ENCODE results near the gene ATP11B.

The ATP11B gene

DNA sequence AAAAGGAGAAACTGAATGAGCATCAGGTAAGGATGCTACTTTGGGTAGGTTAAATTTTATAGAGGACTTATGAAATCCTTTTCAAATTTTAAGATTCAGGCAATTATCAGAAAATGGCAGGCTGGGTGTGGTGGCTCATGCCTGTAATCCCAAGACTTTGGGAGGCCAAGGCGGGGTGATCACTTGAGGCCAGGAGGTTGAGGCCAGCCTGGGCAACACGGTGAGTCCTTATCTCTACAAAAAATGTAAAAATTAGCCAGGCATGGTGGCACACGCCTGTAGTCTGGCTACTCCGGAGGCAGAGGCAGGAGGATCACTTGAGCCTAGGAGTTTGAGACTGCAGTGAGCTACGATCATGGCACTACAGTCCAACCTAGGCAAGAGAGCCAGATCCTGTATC, 163.9 kb downstream of the ATP11B start:
- TF ChIP-seq CTCF (IDR thresholded peaks at IDR 0.05; ENCODE audit: extremely low read depth, missing control alignments): no peak
- no peak for DNase-seq (ENCODE audit: low spot score)

- DNase-seq (ENCODE audit: low spot score): no peak
- no peak for TF ChIP-seq CTCF (IDR thresholded peaks at IDR 0.05; ENCODE audit: extremely low read depth, missing control alignments)
Observed at GRCh38 chr3:182957676-182958266, 164.5 kb downstream of the ATP11B start.

GRCh38 chr3:182959474-182960350, 166.4 kb downstream of the ATP11B start:
- DNase-seq (ENCODE audit: low spot score): no peak

DNA sequence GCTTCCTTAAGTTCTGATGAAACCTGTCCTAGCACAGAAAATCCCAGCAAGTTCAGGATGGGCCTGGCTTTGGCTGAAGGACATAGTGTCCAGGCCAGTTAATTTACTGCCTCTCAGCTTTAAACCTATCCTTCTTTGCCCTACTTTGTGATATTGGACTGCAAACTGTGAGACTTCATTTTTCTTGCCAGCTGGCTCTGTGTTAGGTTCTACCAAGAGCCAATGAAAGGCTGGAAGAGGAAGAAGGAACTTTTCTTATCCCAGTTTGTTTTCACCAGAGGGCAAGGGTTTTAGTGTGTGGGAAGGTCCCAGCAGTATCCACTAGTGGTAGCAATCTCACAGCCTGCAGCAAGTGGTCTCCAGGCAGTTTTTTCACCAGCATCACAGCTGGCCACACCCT, 168.9 kb downstream of the ATP11B start:
- TF ChIP-seq CTCF (IDR thresholded peaks at IDR 0.05; ENCODE audit: extremely low read depth, missing control alignments): no peak
- DNase-seq (ENCODE audit: low spot score): no peak

More at GRCh38 chr3:182959474-182960350, 166.4 kb downstream of the ATP11B start:
- no peak for TF ChIP-seq CTCF (IDR thresholded peaks at IDR 0.05; ENCODE audit: extremely low read depth, missing control alignments)

DNA sequence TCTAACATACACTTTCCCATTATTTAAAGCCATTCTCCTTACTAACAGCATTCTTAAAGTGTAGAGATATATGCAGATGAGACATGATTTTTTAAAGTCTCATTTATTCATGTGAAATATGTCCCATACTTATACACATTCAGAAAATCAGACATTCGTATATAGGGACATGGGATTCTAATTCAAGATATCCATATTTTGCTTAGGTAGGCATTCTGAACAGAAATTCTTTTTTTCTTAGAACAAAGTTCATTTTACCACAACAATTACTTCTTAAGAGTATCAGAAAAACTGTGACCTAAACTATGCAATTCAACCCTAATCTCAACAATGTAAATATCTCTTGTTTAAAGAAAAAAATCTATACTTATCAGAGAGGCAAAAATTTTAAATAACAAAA, 170.9 kb downstream of the ATP11B start:
- TF ChIP-seq CTCF (IDR thresholded peaks at IDR 0.05; ENCODE audit: extremely low read depth, missing control alignments): no peak
- no peak for DNase-seq (ENCODE audit: low spot score)

DNA sequence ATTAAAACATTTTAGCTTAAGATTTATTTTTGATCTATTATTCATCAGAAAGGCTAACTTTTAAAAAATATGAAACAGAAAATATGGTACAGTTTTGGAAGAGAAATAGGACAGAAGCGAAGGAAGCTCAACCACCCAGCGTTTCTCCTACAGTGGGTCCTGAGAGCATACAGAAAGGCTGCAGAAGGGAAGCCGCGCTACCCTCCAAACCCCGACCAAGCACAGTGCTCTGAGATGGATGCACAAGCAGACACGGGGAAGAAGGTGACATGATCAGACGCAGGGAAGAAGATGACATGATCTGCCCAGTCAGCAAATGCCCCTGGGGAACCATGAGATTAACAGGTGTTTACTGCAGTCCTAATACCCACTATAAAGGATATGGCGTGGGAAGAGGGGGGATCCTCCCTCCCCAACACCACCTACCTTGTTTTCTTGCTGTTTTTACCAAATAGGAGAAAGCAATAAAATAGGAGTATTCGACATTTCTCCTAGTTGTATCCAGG, 172.6 kb downstream of the ATP11B start:
- TF ChIP-seq CTCF (IDR thresholded peaks at IDR 0.05; ENCODE audit: extremely low read depth, missing control alignments): no peak
- no peak for DNase-seq (ENCODE audit: low spot score)
